GM12878 (cell line): ENCODE data around the gene FMNL2. TPM values are rescaled to one million over a fixed set of nuclear protein-coding genes. Genes with fewer than 3 reads are reported as not detected.

ENCODE experiments used
- ETV6 ChIP-seq, 2 experiments: fragments of 450-650 bp in 1 of 2; IDR thresholded peaks in 1 of 2; conservative IDR thresholded peaks in 1 of 2; 2 replicates each; pipeline ENCODE4 v1.6.1; 2014; ENCODE audit warnings: antibody characterized with exemption in 1 of 2, borderline replicate concordance in 1 of 2, low read depth in 1 of 2, mild to moderate bottlenecking in 1 of 2, moderate library complexity in 1 of 2
- MEF2B ChIP-seq: fragments of 450-650 bp; IDR thresholded peaks from 2 replicates; pipeline ENCODE4 v1.6.1; 2018; ENCODE audit warnings: mild to moderate bottlenecking, moderate library complexity; ENCODE audit not compliant: partially characterized antibody, poor library complexity, severe bottlenecking
- NR2F1 ChIP-seq: fragments of 450-650 bp; conservative IDR thresholded peaks from 2 replicates; pipeline ENCODE4 v1.6.1; 2017; ENCODE audit warnings: mild to moderate bottlenecking
- RFX5 ChIP-seq: IDR thresholded peaks from 2 replicates; pipeline ENCODE4 v1.6.1; 2011; ENCODE audit warnings: low read depth, low read length, improper control_type of control experiment
- ZZZ3 ChIP-seq: IDR thresholded peaks from 2 replicates; pipeline ENCODE4 v1.6.1; 2011; ENCODE audit warnings: low read depth; ENCODE audit not compliant: control insufficient read depth, insufficient read length
- polyA plus RNA-seq, 11 experiments: library from polyadenylated mRNA; depleted of rRNA in 4 of 11; unstranded in 6 of 11; stranded (reverse) in 5 of 11; fragments of >200 nt; fragmentation: Nextera tagmentation in 4 of 11; fragmentation: Illumina TruSeq in 1 of 11; extraction: Ambion mirVana in 4 of 11; extraction: Trizol in 1 of 11; gene quantifications; 1 replicate in 1 of 11; 2 replicates in 10 of 11; pipeline versions ENCODE4 v1.2.1 to v1.2.3, GENCODE V29; 2011 to 2016; ENCODE audit warnings: inconsistent platforms in 2 of 11, missing spikeins in 2 of 11, low read depth in 1 of 11
- total RNA-seq, 4 experiments: library from RNA; depleted of rRNA in 3 of 4; stranded (reverse); fragments of >200 nt in 3 of 4; fragmentation: Illumina TruSeq in 1 of 4; extraction: Trizol in 1 of 4; gene quantifications; 2 replicates each; pipeline versions ENCODE4 v1.2.1 to v1.2.3, GENCODE V29; 2013 to 2021
- TF ChIP-seq, protein P1 (sequence below): fragments of 150-350 bp; IDR thresholded peaks from 2 replicates; pipeline ENCODE4 v1.6.1; 2016; ENCODE audit warnings: low read depth, low read length
- TF ChIP-seq, protein P2 (sequence below): fragments of 450-650 bp; IDR thresholded peaks from 2 replicates; pipeline ENCODE4 v1.6.1; 2017; ENCODE audit warnings: mild to moderate bottlenecking, low read depth, inconsistent platforms; ENCODE audit not compliant: poor library complexity, severe bottlenecking

The FMNL2 gene
- total and polyA plus RNA-seq, 10 of the 15 experiments (the other 5 are each of a cell fraction or from before 2014, with no cell fraction given), result 0.13 to 9.9 (median 0.35) TPM

DNA sequence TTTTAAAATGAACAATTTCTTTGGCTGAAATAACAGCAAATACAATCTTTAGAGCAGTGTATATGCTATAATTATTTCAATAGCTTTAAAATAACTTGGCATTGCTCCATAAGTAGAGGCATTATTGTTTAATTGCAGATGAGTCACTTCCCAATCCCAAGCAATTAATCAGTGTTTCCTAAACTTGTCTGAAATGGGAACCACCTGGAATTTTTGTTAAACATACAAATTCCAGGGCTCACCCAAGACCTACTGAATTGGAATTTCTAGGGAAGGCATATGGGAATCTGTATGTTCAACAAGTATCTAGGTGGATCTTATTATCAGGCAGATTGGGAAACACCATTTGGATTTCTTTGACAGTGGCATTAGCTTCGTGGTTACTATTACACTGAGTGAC, 27.1 kb upstream of the FMNL2 start (continued):
- TF ChIP-seq, protein P1, sequence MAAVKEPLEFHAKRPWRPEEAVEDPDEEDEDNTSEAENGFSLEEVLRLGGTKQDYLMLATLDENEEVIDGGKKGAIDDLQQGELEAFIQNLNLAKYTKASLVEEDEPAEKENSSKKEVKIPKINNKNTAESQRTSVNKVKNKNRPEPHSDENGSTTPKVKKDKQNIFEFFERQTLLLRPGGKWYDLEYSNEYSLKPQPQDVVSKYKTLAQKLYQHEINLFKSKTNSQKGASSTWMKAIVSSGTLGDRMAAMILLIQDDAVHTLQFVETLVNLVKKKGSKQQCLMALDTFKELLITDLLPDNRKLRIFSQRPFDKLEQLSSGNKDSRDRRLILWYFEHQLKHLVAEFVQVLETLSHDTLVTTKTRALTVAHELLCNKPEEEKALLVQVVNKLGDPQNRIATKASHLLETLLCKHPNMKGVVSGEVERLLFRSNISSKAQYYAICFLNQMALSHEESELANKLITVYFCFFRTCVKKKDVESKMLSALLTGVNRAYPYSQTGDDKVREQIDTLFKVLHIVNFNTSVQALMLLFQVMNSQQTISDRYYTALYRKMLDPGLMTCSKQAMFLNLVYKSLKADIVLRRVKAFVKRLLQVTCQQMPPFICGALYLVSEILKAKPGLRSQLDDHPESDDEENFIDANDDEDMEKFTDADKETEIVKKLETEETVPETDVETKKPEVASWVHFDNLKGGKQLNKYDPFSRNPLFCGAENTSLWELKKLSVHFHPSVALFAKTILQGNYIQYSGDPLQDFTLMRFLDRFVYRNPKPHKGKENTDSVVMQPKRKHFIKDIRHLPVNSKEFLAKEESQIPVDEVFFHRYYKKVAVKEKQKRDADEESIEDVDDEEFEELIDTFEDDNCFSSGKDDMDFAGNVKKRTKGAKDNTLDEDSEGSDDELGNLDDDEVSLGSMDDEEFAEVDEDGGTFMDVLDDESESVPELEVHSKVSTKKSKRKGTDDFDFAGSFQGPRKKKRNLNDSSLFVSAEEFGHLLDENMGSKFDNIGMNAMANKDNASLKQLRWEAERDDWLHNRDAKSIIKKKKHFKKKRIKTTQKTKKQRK, result no peak
- TF ChIP-seq ZZZ3, result no peak
- TF ChIP-seq, protein P2, sequence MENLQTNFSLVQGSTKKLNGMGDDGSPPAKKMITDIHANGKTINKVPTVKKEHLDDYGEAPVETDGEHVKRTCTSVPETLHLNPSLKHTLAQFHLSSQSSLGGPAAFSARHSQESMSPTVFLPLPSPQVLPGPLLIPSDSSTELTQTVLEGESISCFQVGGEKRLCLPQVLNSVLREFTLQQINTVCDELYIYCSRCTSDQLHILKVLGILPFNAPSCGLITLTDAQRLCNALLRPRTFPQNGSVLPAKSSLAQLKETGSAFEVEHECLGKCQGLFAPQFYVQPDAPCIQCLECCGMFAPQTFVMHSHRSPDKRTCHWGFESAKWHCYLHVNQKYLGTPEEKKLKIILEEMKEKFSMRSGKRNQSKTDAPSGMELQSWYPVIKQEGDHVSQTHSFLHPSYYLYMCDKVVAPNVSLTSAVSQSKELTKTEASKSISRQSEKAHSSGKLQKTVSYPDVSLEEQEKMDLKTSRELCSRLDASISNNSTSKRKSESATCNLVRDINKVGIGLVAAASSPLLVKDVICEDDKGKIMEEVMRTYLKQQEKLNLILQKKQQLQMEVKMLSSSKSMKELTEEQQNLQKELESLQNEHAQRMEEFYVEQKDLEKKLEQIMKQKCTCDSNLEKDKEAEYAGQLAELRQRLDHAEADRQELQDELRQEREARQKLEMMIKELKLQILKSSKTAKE, result no peak
- no peak for TF ChIP-seq NR2F1
- TF ChIP-seq MEF2B, result no peak
- TF ChIP-seq RFX5, result no peak
- TF ChIP-seq ETV6 (conservative IDR thresholded peaks at IDR 0.05 in 1 of 2, IDR thresholded peaks at IDR 0.05 in 1 of 2; ENCODE audit: borderline replicate concordance in 1 of 2, low read depth in 1 of 2), result no peak
